ENCODE results near the gene JAML. TPM values are rescaled to one million over a fixed set of nuclear protein-coding genes. Genes with fewer than 3 reads are reported as not detected.

Gene JAML
- total and polyA plus RNA-seq, 8 donors, result 0.39 to 7.4 (median 2.3) TPM

DNA sequence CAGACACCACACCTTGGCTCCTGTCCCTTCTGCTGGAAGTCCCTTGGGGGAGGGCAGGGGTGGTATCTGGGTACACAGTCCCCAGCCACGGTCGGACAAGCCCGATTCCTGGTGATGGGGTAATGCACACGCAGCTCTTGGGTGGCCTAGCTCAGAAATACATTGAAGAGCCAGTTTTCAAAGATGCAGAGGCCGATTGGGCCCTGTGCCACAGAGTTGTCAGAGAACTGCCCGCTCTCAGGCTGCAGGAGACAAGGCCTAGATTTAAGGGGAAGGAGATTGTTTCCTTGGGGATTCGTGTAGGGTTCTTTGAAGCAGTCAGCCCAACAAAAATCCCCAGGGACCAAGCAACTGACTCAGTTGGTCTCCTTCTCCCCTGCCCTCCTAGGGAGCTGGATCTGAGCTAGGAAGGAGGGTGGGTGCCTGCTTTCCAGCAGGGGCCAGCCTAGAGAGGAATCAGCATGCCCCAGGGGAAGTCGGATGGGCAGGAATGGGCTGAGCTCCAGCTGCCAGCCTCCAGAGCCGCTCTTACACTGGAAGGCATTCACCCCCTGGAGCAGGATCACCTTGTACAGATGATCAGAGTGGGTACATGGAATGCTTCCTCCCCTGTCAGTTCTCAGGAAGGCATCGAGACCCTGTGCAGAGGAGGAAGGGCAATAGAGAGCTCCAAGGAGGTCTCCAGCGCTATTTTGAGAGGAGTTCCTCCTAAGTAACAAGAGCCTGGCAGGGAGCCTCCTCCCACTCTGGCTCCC lies 68.9 kb downstream of the JAML start:
- peaks cover 0 to 6% (median 5%) of the 10 kb centered on the region in 3 donors for H3K4me1 ChIP-seq
- no peaks in the 10 kb centered on the region for H3K36me3 ChIP-seq
- ATAC-seq, result no peak
- FAIRE-seq, result no peak
- 59 to 64% methylated on average over 10 to 11 of the region's 11 CpGs for whole genome bisulfite sequencing, 2 donors
- intact Hi-C loops (cut with DNase I), result no loop called here
- H3K9me3 ChIP-seq, result no peaks in the 10 kb centered on the region
- TF ChIP-seq, protein P1, sequence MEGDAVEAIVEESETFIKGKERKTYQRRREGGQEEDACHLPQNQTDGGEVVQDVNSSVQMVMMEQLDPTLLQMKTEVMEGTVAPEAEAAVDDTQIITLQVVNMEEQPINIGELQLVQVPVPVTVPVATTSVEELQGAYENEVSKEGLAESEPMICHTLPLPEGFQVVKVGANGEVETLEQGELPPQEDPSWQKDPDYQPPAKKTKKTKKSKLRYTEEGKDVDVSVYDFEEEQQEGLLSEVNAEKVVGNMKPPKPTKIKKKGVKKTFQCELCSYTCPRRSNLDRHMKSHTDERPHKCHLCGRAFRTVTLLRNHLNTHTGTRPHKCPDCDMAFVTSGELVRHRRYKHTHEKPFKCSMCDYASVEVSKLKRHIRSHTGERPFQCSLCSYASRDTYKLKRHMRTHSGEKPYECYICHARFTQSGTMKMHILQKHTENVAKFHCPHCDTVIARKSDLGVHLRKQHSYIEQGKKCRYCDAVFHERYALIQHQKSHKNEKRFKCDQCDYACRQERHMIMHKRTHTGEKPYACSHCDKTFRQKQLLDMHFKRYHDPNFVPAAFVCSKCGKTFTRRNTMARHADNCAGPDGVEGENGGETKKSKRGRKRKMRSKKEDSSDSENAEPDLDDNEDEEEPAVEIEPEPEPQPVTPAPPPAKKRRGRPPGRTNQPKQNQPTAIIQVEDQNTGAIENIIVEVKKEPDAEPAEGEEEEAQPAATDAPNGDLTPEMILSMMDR (IDR thresholded peaks at IDR 0.05), result no peak
- H3K4me3 ChIP-seq, result no peak overlapping the region
- no peaks in the 10 kb centered on the region for H3K27me3 ChIP-seq
- no peak overlapping the region for H3K27ac ChIP-seq
- DNase-seq, result no peak

DNA sequence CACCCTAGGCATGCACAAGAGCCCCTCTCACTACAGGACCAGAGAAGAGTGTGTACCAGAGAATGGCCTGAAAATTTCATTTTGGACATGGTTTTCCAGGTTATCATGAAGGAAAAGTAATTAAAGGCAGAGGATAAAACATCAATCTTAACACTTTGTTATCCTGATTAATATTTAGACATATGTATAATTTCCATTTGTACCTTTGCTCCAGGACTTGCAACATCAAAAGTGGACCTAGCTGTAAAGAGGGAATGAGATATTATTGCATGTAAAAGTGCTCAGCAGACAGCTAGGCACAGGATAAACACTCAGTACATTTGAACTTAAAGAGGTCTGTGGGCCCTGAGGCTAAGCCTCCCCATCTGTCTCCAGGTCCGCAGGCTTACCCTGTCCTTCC lies 70.2 kb downstream of the JAML start:
- TF ChIP-seq, protein P1 (IDR thresholded peaks at IDR 0.05), result no peak
- DNase-seq (no peak), FAIRE-seq (no peak), ATAC-seq (no peak)
- no peak overlapping the region for H3K4me3 ChIP-seq
- peaks cover 0 to 6% (median 5%) of the 10 kb centered on the region in 3 donors for H3K4me1 ChIP-seq
- H3K27me3 ChIP-seq, result no peaks in the 10 kb centered on the region
- no peaks in the 10 kb centered on the region for H3K9me3 ChIP-seq
- H3K27ac ChIP-seq, result no peak overlapping the region
- intact Hi-C loops (cut with DNase I), result no loop called here
- WGBS, 2 donors, result 89 to 100% methylated on average over 1 of the region's 1 CpG
- no peaks in the 10 kb centered on the region for H3K36me3 ChIP-seq

DNA sequence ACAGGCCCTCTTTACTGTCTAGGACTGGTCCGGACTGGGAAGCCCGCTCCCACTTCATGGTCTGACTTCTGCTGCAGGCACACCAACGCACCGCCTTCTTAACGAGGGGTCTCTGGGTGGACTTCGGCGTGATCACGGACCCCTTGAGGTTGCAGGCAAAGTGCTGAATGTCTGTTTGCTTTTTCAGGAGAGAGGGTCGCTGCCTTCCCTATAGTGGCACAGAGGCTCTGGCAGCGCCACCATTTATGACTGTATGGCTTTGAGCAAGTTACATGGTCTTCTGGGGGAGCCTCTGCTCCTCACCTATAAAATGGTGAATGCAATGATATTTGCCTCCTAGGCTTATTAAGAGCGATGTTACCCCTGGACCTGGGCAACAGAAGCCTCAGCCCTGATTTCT lies 70.8 kb downstream of the JAML start:
- no peak overlapping the region for H3K27ac ChIP-seq
- no peaks in the 10 kb centered on the region for H3K27me3 ChIP-seq
- TF ChIP-seq, protein P1 (IDR thresholded peaks at IDR 0.05), result no peak
- ATAC-seq, result no peak
- H3K4me1 ChIP-seq, result peaks cover 0 to 6% (median 5%) of the 10 kb centered on the region in 3 donors
- no peaks in the 10 kb centered on the region for H3K9me3 ChIP-seq
- WGBS, 2 donors, result 83 to 85% methylated on average over 11 of the region's 11 CpGs
- intact Hi-C loops (cut with DNase I), result no loop called here
- no peak for FAIRE-seq
- H3K36me3 ChIP-seq, result no peaks in the 10 kb centered on the region
- DNase-seq, result no peak
- H3K4me3 ChIP-seq, result no peak overlapping the region

DNA sequence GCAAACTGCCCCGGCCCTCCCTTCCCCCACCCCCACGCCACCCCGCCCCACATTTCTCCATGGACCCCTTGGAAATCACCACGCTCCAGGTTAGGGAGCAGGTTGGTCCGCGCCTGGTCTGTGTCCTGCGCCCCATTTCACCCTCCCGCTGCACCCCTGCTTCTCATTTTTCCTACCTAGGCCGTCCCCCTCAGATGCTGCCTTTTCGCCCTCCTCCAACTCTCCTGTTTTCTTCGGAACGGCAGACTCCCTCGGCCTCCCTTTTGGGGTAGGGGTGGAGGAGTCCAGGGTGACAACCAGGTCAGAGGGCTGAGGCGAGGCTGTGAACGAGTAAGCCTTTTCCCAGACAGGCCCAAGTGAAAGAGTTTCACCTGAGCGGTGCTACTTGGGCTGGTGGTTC lies 71.3 kb downstream of the JAML start:
- Histone ChIP-seq H3K4me1 (peaks cover 0 to 6% (median 5%) of the 10 kb centered on the region in 3 donors), H3K27me3 (no peaks in the 10 kb centered on the region), H3K36me3 (no peaks in the 10 kb centered on the region), H3K27ac (no peak overlapping the region), H3K9me3 (no peaks in the 10 kb centered on the region), H3K4me3 (peak overlapping the region in 1 of 4 donors; percentile 57)
- intact Hi-C loops (cut with DNase I), result no loop called here
- 43 to 46% methylated on average over 16 of the region's 16 CpGs for WGBS, 2 donors
- FAIRE-seq (no peak), ATAC-seq (no peak), DNase-seq (no peak)
- TF ChIP-seq, protein P1 (IDR thresholded peaks at IDR 0.05), result no peak
